HG03469 (cell line): ENCODE measurements around the gene CSF2.

Experiments
- ATAC-seq: cut with Tn5 transposase; IDR thresholded peaks from one replicate; pipeline ENCODE4 v1.9.1; 2021; ENCODE audit warnings: mild to moderate bottlenecking, moderate library complexity, moderate number of reproducible peaks; ENCODE audit not compliant: unreplicated experiment

The CSF2 gene

DNA sequence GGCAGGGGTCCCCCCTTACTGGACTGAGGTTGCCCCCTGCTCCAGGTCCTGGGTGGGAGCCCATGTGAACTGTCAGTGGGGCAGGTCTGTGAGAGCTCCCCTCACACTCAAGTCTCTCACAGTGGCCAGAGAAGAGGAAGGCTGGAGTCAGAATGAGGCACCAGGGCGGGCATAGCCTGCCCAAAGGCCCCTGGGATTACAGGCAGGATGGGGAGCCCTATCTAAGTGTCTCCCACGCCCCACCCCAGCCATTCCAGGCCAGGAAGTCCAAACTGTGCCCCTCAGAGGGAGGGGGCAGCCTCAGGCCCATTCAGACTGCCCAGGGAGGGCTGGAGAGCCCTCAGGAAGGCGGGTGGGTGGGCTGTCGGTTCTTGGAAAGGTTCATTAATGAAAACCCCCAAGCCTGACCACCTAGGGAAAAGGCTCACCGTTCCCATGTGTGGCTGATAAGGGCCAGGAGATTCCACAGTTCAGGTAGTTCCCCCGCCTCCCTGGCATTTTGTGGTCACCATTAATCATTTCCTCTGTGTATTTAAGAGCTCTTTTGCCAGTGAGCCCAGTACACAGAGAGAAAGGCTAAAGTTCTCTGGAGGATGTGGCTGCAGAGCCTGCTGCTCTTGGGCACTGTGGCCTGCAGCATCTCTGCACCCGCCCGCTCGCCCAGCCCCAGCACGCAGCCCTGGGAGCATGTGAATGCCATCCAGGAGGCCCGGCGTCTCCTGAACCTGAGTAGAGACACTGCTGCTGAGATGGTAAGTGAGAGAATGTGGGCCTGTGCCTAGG lies at the start of gene CSF2:
CSF2 (plus strand) TSS at position 559 of the 783 bp plus-strand sequence; CDS start at position 594, 35 bp downstream.
- no peak for ATAC-seq

DNA sequence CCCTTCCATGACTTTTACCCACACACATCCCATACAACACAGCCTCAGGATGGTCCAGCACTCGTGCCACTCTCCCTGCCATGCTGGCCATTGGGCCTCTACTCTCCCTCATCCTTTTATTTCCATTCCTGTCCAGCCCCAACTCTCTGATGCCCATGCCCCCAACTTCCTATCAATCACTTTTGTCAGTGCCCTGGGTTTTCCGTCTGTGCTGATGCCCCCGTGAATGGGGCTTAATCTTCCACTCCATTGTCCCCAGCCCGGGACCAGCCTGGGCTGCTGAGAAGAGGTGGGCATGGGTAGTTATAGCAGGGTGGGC lies 49.5 kb upstream of the CSF2 start:
- no peak for ATAC-seq

DNA sequence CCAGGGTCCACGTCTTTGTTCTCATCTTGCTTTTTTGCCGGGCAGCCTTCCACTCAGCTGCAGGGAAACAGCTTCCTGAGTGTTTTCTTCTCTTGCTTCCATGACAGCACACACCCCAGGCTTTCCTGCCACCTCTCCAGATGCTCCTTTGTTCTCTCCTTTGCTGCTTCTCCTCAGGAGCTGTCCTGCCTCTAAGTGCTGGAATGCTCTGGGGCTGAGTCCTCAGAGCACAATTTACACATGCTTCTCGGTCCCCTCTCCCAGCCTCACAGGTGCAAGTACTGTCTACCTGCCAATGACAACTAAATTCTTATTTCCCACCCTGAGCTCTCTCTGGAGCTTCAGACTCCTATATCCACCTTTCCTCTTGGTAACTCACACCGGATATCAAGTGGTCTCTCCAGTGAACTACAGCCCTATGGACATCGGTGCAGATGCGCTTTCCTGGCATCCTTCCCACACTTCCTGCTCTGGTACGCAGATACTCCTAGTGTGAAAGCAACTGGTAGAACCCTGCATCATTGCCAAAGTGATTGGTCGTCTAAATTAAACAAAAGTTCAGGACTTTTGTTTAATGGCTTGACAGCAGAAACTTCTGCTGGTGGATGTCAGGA lies 48.7 kb upstream of the CSF2 start:
- no peak for ATAC-seq

DNA sequence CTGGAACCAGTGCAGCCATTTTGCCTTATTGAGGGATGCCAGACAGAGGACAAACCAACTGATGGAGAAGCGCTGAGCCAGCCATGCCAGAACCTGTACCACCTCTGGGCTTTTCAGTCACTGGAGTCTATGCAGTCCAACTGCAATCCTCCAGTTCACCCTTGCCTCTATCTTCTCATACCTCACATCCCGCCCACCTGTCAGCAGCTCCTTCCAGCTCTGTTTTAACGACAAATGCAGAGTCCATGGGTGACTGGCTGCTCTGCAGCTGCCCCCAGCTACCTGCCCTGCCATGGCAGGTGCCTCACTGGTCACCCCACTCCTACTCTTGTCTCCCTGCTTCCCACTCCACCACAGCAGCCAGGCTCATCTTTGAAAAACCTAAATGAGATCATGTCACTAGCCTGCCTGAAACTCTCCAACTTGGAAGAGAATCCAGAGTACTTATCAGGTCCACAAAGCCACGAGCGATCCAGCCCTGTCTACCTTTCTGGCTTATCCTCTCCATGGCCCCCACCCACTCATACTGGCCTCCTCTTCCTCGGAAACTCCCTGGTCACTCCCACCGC lies 48.1 kb upstream of the CSF2 start:
- no peak for ATAC-seq

DNA sequence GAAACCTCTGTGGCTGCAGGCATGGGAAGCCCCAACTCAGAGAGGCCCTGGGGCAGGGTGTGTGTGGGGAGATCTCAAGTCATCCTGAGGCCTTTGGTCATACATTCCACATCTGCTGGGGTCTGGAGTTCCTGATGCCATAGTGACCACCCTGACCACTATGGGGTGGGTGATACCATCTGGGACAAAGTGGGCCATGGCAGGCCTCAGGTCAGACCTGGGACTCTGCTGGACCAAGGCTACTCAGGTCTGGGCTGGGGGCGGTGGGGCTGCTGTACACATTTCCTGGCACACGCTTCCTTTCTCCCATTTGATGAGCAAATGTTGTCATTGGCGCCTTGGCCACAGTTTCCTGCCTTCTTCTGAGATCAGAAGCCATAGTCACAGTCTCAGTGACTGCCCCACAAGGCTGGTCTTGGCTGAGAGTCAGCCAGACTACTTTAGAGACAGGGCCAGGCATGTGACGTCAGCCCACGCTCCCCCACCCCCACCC lies 47.0 kb upstream of the CSF2 start:
- ATAC-seq, result no peak

DNA sequence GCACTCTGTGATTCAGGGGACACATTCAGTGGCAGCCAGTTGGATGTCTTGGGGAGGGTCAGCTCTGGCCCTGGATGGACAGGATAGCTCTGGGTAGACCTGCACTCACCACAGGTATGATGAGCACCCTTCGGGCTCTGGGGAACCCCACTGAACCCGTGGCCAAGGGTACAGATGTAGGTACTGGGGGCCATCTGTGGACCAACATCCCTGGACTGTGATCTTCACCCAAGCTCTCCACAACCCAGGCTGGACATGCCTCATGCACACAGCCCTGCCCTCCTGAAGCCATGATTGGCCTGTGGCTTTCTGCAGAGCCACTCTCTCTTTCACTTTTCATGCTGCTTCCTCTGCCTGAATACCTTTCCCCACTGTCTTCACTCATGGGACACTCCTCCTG lies 46.6 kb upstream of the CSF2 start:
- no peak for ATAC-seq

DNA sequence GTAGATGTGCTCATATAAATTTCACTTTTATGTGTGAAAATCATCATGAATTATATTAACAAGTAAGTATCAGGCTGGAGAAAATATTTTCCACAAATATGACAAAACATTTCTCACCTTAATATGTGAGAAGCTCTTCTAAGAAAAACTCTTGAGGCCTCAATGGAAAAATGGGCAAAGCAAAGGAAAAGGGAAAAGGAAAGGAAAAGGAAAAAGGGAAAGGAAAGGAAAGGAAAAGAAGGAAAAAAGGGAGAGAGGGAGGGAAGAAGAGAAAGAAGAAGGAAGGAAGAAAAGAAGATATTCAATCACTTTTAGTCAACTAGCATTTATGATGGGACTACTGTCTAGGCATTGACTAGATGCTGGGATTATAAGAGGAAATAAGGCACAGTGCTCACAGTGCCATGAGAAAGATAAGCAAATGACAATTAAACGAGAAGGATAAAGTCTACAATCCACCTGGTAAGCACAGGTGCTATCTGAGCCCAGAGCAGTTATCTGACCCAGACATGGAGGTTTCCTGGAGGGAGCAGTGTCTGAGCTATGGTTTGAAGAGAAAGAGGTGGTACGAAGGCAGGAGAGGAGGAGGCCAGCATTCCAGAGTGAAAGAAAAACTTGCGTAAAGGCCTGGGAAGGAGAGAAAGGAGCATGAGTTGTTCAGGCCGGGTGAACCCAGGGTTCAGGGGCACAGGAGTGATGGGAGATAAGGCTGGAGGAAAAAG lies 43.8 kb upstream of the CSF2 start:
- no peak for ATAC-seq

DNA sequence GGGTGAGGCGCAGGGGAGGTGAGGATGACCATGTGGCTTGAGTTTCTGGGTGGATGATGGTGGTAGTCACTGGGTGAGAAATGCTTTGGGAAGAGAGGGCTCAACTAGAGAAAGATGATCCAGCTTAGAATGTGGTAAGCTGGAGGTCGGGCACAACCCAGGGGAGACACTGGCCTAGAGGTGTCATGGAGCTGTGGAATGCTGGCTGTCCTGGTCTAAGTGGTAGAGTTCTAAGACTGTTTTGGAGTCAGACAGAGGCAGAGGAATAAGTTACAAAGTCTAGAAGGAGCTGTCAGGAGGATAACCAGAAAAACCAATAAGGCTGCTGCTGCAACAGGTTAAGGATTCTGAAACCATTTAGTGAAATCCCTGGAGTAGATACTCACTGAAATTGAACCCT lies 43.0 kb upstream of the CSF2 start:
- no peak for ATAC-seq

DNA sequence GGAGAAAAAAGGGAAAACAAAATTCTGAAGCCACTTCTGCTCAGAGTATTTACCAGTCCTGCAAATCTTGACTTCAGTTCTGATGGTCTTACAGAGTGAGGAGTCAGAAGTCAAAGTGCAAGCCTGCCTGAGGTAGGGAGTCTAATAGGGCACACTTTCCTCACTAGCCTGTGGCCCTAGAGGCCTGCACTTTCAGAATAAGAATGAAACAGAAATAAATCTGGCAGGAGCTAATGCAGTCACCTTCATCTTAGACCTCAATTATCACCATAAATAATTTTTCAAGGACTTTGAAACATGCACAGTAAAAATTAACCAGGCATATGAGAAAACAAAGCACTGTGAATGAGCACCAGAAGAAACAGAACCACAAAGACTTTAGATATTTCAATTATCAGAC lies 41.4 kb upstream of the CSF2 start:
- ATAC-seq, result no peak

DNA sequence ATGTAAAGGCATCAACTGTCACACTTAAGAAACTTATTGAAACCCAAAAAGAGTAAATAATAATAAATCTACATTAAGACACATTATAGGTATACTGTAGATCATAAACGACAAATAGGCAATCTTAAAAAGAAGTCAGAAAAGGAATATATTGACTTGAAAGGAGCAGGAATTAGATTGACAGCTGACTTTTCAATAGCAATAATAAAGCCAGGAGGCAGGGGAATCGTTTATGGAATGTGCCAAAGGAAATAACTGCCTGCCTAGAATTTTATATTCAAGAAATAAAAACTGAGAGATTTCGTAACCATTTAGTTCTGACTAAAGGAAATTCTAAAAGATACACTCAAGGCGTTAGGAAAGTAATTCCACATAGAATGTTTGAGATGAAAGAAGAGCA lies 40.5 kb upstream of the CSF2 start:
- ATAC-seq, result no peak

DNA sequence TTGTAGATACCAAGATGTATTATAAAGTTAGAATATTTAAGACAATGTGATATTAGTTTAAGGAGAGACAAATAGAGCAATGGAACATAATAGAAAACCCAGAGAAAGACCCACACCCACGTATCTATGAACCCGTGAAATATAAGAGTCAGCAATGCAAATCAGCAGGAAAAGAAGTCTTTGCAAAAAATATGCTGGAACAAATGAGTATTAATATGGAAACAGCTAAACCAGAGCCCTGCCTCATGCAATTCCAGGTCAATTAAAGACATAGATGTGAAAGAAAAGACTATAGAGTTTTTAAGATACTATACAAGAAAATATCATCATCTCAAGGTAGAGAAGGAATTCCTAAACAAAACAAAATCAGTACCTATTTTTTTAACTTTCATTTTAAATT lies 36.2 kb upstream of the CSF2 start:
- ATAC-seq, result no peak

DNA sequence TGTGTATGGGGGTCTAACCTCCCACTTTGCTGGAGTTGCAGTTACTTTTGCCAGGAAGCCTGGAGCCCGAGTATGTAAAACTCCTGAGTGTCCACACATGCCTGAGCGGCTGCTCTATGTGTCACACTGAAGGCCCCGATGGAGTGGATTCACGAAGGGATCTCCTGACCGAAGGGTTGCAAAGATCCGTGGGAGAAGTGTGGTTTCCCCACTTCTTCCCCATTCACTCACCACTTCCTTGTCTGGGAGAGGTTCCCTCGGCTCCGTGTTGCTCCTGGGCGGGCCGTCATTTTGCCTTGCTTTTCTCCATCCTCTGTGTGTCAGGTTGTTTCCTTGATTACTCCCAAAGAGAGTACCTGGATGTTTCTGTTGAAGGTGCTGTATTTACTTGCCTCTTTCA lies 29.4 kb upstream of the CSF2 start:
- no peak for ATAC-seq

DNA sequence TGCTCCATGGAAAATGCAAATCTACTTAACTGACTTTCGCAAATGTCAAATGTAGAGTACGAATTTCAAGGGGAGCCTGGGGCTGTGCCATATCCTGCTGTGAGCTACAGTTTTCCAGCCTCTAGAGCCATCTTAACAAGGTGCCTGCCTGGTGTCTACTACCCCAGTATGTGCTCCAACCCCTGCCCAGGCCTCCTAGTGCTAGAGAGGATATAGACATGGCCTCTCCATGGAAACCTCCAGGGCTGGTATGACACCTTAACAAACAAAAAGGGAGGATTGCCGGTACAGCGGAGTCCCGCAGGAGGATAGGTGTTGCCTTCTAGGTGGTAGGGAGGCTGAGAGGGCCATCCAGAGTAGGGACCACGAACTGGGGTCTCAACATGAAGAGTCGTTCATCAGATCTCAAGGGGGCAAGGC lies 26.7 kb upstream of the CSF2 start:
- no peak for ATAC-seq

DNA sequence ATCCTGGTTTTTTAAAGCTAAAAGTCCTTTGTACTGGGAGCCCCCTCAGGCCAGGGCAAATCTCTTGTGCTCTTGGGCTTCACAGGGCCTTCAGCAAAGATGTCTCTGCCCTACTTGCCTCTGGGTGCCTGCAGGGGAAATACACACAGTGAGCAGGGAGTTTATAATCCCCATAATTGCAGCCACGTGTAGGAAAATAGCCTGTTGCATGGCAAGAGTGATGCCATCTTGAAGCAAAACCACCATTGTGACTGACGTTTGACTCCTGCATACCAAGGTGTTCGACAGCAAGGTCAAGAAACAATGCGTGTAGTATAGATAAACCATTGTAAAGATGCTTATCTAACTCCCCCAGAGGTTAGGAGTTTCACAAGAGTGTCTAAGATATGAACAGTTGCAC lies 24.5 kb upstream of the CSF2 start:
- no peak for ATAC-seq

DNA sequence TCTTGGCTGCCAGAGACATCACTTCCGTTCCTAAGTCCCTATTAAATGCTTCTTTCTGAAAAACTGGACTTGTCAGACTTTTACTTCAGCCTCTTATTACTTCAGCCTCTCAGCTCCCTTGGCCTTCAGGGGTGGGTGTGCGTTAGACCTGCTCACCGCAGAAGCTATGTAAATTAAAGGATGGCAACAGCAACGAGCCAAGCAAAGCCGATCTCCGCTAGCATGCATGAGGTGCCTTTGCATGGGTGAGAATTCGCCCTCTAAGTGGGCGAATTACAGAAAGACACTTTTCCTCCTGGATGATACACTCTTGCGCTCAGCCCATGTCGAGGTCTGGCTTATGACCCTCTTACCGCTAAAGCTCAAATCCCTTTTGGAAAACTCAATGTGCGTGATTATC lies 24.0 kb upstream of the CSF2 start:
- no peak for ATAC-seq

DNA sequence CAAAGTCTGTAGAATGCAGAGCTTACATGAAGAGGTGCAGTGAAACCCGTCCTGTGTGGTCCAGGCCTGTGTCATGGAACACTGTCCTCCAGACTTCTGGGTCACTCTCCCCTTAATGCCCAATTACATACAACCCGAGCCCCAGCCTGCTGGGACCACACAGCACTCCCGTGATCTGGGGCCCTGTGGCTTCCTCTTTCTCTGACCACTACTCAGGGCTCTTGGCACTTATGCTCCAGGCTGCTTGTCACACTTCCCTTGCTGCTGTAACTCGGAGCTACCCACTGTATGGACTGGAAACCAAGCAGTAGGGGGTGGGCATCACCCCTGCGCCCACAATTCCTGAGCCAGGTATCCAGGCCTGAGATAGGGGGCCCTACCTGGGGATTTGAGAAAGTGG lies 23.5 kb upstream of the CSF2 start:
- ATAC-seq, result no peak

DNA sequence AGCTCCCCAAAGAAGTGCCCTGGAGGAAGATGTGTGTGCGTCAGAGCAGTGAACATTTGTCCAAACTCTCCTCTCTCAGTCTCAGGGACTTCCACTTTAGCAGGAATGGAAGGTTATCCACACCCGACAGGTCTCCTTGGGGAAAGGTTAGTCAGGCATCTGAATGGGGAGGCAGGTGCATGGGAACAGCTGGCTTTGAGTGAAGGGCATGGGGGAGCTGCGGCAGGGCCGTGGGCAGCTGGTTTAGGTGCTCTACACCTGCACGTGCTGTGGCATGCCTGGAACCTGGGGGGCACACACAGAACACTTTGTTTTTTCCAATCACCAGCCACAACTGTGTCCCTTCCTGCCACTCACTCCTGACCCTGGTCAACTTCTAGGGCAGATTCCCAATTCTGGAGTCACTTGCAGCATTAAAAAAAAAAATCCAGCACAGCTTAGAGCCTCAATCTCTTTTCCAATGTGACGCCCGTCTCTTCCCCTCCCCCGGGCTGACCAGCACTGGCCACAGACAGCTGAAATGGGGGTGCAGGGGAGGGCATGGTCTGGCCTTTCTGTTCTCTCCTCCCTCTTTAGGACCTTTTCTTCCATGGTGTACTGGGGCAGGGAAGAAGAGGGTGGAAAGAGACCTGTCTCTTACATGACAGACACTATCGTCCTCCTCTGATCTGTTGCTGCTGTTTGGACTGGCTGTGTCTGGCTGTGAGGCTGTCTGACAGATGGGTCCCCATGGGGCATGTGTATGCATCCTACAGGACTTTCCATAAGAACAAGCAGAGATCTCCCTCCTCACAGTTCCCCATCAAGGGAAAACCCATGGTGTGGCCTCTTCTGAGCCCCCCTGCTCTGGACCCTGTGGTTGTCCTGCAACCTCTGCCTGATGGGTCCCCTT lies 22.7 kb upstream of the CSF2 start:
- ATAC-seq, result no peak

DNA sequence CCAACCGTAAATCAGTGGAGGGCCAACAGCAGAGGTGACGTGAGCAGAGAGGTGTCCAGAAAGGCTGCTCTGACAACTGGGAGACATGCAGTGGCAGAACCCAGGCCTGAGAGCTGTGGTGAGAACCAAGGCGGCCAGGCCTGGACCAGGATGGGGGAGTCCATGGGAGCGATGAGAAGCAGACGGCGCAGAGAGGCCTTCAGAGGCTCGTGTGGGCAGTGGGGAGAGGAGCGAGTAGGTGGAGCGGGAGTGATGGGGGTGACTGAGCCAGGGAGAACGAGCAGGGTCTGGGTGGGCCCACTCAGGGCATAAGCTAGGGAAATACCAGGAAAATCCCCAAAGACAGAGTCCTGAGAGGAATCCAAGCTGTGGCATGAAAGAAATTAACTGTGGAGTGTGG lies 21.1 kb upstream of the CSF2 start:
- ATAC-seq, result no peak

DNA sequence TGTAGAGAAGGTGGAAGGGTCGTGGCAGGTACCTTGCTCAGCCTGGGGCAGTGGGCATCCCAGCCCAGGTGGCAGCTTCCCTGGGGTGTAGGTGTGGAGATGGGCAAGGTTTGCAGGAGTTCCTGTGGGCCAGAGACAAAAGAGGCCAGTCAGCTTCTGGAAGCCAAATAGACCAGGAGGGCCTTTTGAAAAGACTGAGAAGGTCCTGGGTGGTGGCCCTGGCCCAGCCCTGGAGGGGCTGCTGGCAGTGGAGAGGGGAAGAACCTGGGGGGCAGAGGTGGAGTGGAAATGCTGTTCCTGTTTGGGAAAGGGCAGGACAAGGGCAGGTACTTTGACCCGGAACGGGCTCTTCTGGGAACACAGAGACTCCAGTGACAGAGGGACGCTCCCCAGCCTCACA lies 20.1 kb upstream of the CSF2 start:
- ATAC-seq, result no peak

DNA sequence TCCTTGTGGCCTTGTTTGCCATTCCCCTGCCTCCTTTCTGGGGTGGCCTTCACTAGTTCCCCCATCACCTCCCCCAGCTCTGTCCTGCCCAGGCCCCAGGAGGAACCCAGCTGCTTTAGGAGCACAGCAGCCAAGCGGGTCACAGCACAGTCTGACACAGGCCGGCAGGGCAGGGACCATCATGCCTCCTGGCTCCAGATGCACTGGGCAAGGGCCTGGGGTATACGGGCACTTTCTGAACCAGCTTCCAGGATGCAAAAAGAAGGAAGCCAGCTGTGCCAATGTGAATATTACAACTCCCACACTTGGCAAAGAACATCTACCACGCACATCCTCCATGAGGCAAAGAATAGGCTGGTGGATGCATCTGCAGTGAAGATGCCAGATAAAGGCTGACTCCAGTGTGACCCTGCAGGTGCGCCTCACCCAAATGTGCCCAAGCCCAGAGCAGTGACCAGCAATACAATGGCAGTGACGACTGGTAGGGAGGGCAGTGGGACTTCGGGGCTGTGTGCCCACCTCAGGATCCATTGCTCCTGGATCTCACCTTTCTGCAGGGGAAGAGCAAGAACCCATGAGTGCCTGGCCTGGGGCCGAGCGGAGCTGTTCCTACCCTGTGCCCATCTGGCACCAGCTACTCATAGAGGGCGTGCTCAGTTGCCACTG lies 19.4 kb upstream of the CSF2 start:
- no peak for ATAC-seq
